Panc1 (cell line): ENCODE results near the gene PMS2. TPM values are rescaled to one million over a fixed set of nuclear protein-coding genes. Genes with fewer than 3 reads are reported as not detected.

ENCODE experiments used
- ATAC-seq: fragments of 200-7000 bp; cut with Tn5 transposase; 2 replicates; pipeline ENCODE4 v1.9.1; 2020; ENCODE audit warnings: mild to moderate bottlenecking, moderate library complexity
- BruUV-seq: library from RNA; stranded (reverse); fragments of 400-500 nt; replicated peaks from 2 replicates; lab custom pipeline; 2021; lab: Mats Ljungman, UMichigan
- CTCF ChIA-PET: fragments of 300-600 bp; sonication (Branson Sonifier 250); formaldehyde crosslinking; loops from one replicate; lab custom pipeline; 2022; ENCODE audit warnings: antibody characterized with exemption; lab: Charles Lee
- POLR2A ChIA-PET: fragments of 300-600 bp; sonication (Branson Sonifier 250); formaldehyde crosslinking; loops from one replicate; lab custom pipeline; 2022; ENCODE audit warnings: antibody characterized with exemption; lab: Charles Lee
- DNase-seq: peaks from one replicate; pipeline ENCODE4 v3.0.0-alpha.2; 2010; ENCODE audit warnings: low read depth, low spot score
- H3K27ac ChIP-seq: 2 replicates; pipeline ENCODE4 v1.5.1; 2011; ENCODE audit warnings: mild to moderate bottlenecking, low read length, inconsistent platforms
- H3K27me3 ChIP-seq: fragments of 200-500 bp; sonication (Bioruptor generic); 2 replicates; pipeline ENCODE4 v1.6.0; 2014; ENCODE audit warnings: low read length, inconsistent platforms; ENCODE audit not compliant: control insufficient read depth, insufficient read depth
- H3K36me3 ChIP-seq: fragments of 200-500 bp; sonication (Bioruptor generic); 2 replicates; pipeline ENCODE4 v1.5.1; 2014; ENCODE audit warnings: inconsistent platforms, mild to moderate bottlenecking, low read length, moderate library complexity; ENCODE audit not compliant: control insufficient read depth, insufficient read depth
- H3K4me1 ChIP-seq: 2 replicates; pipeline ENCODE4 v1.5.1; 2011; ENCODE audit warnings: inconsistent platforms, mild to moderate bottlenecking, low read length, moderate library complexity; ENCODE audit not compliant: control insufficient read depth, insufficient read depth
- H3K4me3 ChIP-seq, 2 experiments: 2 replicates each; pipeline ENCODE4 v1.5.1; 2011 to 2012; ENCODE audit warnings: low read depth in 2 of 2, low read length in 2 of 2, mild to moderate bottlenecking in 2 of 2, inconsistent platforms in 1 of 2, moderate library complexity in 1 of 2
- H3K9me3 ChIP-seq: fragments of 200-500 bp; sonication (Bioruptor generic); 2 replicates; pipeline ENCODE4 v1.5.1; 2014; ENCODE audit warnings: low read depth, mild to moderate bottlenecking, inconsistent platforms, low read length, moderate library complexity; ENCODE audit not compliant: control insufficient read depth, insufficient read depth
- POLR2AphosphoS5 ChIP-seq: IDR thresholded peaks from 2 replicates; pipeline ENCODE4 v1.6.1; 2012; ENCODE audit warnings: mild to moderate bottlenecking, low read depth, low read length, moderate library complexity
- SIN3A ChIP-seq: IDR thresholded peaks from 2 replicates; pipeline ENCODE4 v1.6.1; 2012; ENCODE audit warnings: low read depth, mild to moderate bottlenecking, low read length, moderate library complexity, borderline replicate concordance; ENCODE audit not compliant: insufficient read depth
- TCF7L2 ChIP-seq: IDR thresholded peaks from 2 replicates; pipeline ENCODE4 v1.6.1; 2011; ENCODE audit warnings: mild to moderate bottlenecking, low read depth, low read length, inconsistent platforms
- in situ Hi-C: cut with HindIII; loops from 2 replicates; pipeline ENCODE4 v1.10.0; 2016; ENCODE audit warnings: low sequenced_read_pairs, low pct_unique_long_range_greater_than_20kb
- intact Hi-C: fragments of 100-400 bp; cut with micrococcal nuclease; formaldehyde crosslinking; loops from one replicate; pipeline ENCODE4 v1.10.0; 2022; ENCODE audit not compliant: unreplicated experiment
- total RNA-seq: library from RNA; stranded (reverse); gene quantifications from one replicate; pipeline ENCODE4 v1.2.1, GENCODE V29; 2021; ENCODE audit not compliant: unreplicated experiment
- TF ChIP-seq, protein P1 (sequence below), 2 experiments: IDR thresholded peaks; 2 replicates each; pipeline ENCODE4 v1.6.1; 2011 to 2012; ENCODE audit warnings: low read depth in 2 of 2, control low read depth in 1 of 2, low read length in 1 of 2, mild to moderate bottlenecking in 1 of 2, moderate library complexity in 1 of 2; ENCODE audit not compliant: insufficient read depth in 1 of 2
- TF ChIP-seq, protein P2 (sequence below): fragments of 450-650 bp; IDR thresholded peaks from 2 replicates; pipeline ENCODE4 v1.5.1; 2017; ENCODE audit warnings: mild to moderate bottlenecking

The PMS2 gene
- total RNA-seq, 1 experiment from 2014 or later = 40.2 TPM

DNA sequence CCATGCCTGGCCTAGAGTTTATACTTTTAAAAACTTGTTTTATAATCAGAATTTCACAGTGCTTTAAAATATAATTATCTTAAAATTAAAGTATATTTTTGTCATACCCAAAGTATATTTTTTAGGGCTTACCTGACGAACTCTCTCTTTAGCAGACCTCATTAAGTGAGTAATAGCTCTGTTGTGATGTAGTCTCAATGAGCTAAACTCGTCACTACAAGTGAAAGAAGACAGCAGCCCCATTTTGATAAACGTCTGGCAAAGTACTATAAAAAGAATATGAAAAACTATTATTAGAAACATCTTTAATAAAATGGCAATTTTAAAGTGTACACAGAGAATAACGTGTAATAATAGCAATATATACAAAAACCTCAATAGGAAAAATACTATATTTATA lies 40.9 kb upstream of the PMS2 start:
- BruUV-seq = no TSS peak
- TF ChIP-seq, protein P1, sequence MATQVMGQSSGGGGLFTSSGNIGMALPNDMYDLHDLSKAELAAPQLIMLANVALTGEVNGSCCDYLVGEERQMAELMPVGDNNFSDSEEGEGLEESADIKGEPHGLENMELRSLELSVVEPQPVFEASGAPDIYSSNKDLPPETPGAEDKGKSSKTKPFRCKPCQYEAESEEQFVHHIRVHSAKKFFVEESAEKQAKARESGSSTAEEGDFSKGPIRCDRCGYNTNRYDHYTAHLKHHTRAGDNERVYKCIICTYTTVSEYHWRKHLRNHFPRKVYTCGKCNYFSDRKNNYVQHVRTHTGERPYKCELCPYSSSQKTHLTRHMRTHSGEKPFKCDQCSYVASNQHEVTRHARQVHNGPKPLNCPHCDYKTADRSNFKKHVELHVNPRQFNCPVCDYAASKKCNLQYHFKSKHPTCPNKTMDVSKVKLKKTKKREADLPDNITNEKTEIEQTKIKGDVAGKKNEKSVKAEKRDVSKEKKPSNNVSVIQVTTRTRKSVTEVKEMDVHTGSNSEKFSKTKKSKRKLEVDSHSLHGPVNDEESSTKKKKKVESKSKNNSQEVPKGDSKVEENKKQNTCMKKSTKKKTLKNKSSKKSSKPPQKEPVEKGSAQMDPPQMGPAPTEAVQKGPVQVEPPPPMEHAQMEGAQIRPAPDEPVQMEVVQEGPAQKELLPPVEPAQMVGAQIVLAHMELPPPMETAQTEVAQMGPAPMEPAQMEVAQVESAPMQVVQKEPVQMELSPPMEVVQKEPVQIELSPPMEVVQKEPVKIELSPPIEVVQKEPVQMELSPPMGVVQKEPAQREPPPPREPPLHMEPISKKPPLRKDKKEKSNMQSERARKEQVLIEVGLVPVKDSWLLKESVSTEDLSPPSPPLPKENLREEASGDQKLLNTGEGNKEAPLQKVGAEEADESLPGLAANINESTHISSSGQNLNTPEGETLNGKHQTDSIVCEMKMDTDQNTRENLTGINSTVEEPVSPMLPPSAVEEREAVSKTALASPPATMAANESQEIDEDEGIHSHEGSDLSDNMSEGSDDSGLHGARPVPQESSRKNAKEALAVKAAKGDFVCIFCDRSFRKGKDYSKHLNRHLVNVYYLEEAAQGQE (IDR thresholded peaks at IDR 0.05; ENCODE audit: insufficient read depth in 1 of 2, low read depth in 2 of 2, low read length in 1 of 2) = no peak
- TF ChIP-seq POLR2AphosphoS5 (no peak), SIN3A (no peak), TCF7L2 (no peak)
- TF ChIP-seq, protein P2, sequence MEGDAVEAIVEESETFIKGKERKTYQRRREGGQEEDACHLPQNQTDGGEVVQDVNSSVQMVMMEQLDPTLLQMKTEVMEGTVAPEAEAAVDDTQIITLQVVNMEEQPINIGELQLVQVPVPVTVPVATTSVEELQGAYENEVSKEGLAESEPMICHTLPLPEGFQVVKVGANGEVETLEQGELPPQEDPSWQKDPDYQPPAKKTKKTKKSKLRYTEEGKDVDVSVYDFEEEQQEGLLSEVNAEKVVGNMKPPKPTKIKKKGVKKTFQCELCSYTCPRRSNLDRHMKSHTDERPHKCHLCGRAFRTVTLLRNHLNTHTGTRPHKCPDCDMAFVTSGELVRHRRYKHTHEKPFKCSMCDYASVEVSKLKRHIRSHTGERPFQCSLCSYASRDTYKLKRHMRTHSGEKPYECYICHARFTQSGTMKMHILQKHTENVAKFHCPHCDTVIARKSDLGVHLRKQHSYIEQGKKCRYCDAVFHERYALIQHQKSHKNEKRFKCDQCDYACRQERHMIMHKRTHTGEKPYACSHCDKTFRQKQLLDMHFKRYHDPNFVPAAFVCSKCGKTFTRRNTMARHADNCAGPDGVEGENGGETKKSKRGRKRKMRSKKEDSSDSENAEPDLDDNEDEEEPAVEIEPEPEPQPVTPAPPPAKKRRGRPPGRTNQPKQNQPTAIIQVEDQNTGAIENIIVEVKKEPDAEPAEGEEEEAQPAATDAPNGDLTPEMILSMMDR = no peak
- H3K27me3 ChIP-seq = no peaks in the 10 kb centered on the region
- CTCF ChIA-PET = no interaction called here
- POLR2A ChIA-PET = no interaction called here
- no peak overlapping the region for H3K27ac ChIP-seq
- H3K4me3 ChIP-seq = no peak overlapping the region
- DNase-seq (no peak), ATAC-seq (no peak)
- in situ Hi-C loops = no loop called here
- peaks cover 34% of the 10 kb centered on the region for H3K36me3 ChIP-seq
- intact Hi-C loops = no loop called here
- no peaks in the 10 kb centered on the region for H3K4me1 ChIP-seq
- no peaks in the 10 kb centered on the region for H3K9me3 ChIP-seq

DNA sequence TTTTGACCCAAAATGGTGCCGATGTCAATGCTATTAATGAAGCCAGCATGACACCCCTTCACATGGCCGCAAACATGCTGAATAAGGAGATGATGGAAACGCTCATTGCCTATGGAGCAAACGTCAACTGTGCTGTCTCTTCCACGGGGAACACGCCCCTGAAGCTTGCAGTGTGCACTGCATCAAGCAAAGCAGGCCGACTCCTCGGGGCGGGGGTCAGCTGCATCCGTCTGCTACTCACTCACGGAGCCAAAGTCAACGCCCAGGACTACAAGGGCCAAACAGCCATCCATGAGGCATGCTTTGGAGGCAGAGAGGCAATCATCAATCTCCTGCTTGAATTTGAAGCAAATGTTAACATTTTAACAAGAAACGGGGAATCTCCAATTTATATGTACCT lies 26.8 kb upstream of the PMS2 start:
- intact Hi-C loops (no loop called here), in situ Hi-C loops (no loop called here)
- CTCF ChIA-PET = no interaction called here
- DNase-seq = no peak
- POLR2A ChIA-PET = no interaction called here
- no peak overlapping the region for H3K27ac ChIP-seq
- TF ChIP-seq, protein P1 (IDR thresholded peaks at IDR 0.05; ENCODE audit: insufficient read depth in 1 of 2, low read depth in 2 of 2, low read length in 1 of 2) = no peak
- TF ChIP-seq POLR2AphosphoS5 (no peak), SIN3A (no peak), TCF7L2 (no peak)
- TF ChIP-seq, protein P2 = no peak
- BruUV-seq = no TSS peak
- no peaks in the 10 kb centered on the region for H3K27me3 ChIP-seq
- peaks cover 30% of the 10 kb centered on the region for H3K36me3 ChIP-seq
- no peak overlapping the region for H3K4me3 ChIP-seq
- no peaks in the 10 kb centered on the region for H3K4me1 ChIP-seq
- H3K9me3 ChIP-seq = no peaks in the 10 kb centered on the region
- ATAC-seq = no peak
